K562 (cell line): ENCODE measurements around the gene CKS2. TPM values are rescaled to one million over a fixed set of nuclear protein-coding genes. Genes with fewer than 3 reads are reported as not detected.

ENCODE experiments used
- ARID2 ChIP-seq: fragments of 450-650 bp; IDR thresholded peaks from 2 replicates; pipeline ENCODE4 v1.6.1; 2017; ENCODE audit warnings: antibody characterized with exemption, mild to moderate bottlenecking
- ARID4B ChIP-seq: sonication (generic); formaldehyde crosslinking; IDR thresholded peaks from 2 replicates; pipeline ENCODE4 v1.8.0; 2022; ENCODE audit warnings: mild to moderate bottlenecking, missing genetic modification reagents
- CEBPG ChIP-seq, 3 experiments: fragments of 200-800 bp in 1 of 3; sonication (Bioruptor generic) in 1 of 3; sonication (generic) in 1 of 3; formaldehyde crosslinking in 1 of 3; IDR thresholded peaks in 2 of 3; conservative IDR thresholded peaks in 1 of 3; 2 replicates each; pipeline versions ENCODE4 v1.6.1 to v1.8.0; 2016 to 2022; ENCODE audit warnings: missing compliant biosample characterization in 2 of 3, missing genetic modification characterization in 2 of 3, mild to moderate bottlenecking in 1 of 3, missing genetic modification reagents in 1 of 3
- FOXA3 ChIP-seq, 2 experiments: fragments of 450-650 bp in 1 of 2; sonication (generic) in 1 of 2; formaldehyde crosslinking; IDR thresholded peaks in 1 of 2; conservative IDR thresholded peaks in 1 of 2; 2 replicates each; pipeline versions ENCODE4 v1.4.0 to v1.8.0; 2020 to 2022; ENCODE audit warnings: mild to moderate bottlenecking in 2 of 2, missing genetic modification reagents in 1 of 2
- NR2C2 ChIP-seq, 2 experiments: fragments of 200-800 bp in 1 of 2; sonication (Bioruptor generic) in 1 of 2; sonication (generic) in 1 of 2; formaldehyde crosslinking in 1 of 2; IDR thresholded peaks; 2 replicates each; pipeline versions ENCODE4 v1.6.1 to v1.8.0; 2016 to 2022; ENCODE audit warnings: mild to moderate bottlenecking in 1 of 2, missing compliant biosample characterization in 1 of 2, missing genetic modification characterization in 1 of 2, missing genetic modification reagents in 1 of 2
- REST ChIP-seq, 2 experiments: fragments of 450-650 bp; formaldehyde crosslinking in 1 of 2; IDR thresholded peaks; 2 replicates each; pipeline versions ENCODE4 v1.4.0 to v1.6.1; 2014 to 2020; ENCODE audit warnings: mild to moderate bottlenecking in 2 of 2, borderline replicate concordance in 1 of 2, low read depth in 1 of 2
- SLC30A9 ChIP-seq: fragments of 250-450 bp; sonication (Bioruptor Pico); IDR thresholded peaks from 2 replicates; pipeline ENCODE4 v1.8.0; 2022; ENCODE audit warnings: mild to moderate bottlenecking, moderate library complexity
- YBX1 ChIP-seq: fragments of 450-650 bp; IDR thresholded peaks from 2 replicates; pipeline ENCODE4 v1.7.1; 2016; ENCODE audit warnings: mild to moderate bottlenecking
- ZEB2 ChIP-seq: fragments of 450-650 bp; IDR thresholded peaks from 2 replicates; pipeline ENCODE4 v1.6.1; 2016
- ZNF764 ChIP-seq: fragments of 250-450 bp; sonication (Bioruptor Pico); IDR thresholded peaks from 2 replicates; pipeline ENCODE4 v1.4.0; 2020; ENCODE audit warnings: low read depth, mild to moderate bottlenecking, moderate library complexity
- polyA plus RNA-seq, 8 experiments: library from polyadenylated mRNA; depleted of rRNA in 4 of 8; stranded (reverse) in 5 of 8; unstranded in 3 of 8; fragments of >200 nt; fragmentation: Nextera tagmentation in 2 of 8; fragmentation: Illumina TruSeq in 1 of 8; extraction: Ambion mirVana in 2 of 8; extraction: Trizol in 1 of 8; gene quantifications; 2 replicates each; pipeline versions ENCODE4 v1.2.1 to v1.2.3, GENCODE V29; 2011 to 2014; ENCODE audit warnings: inconsistent platforms in 1 of 8, missing spikeins in 1 of 8
- total RNA-seq, 7 experiments: library from RNA; depleted of rRNA in 6 of 7; stranded (reverse); fragments of >200 nt in 6 of 7; fragmentation: Illumina TruSeq in 2 of 7; extraction: Trizol in 2 of 7; gene quantifications; 2 replicates each; pipeline versions ENCODE4 v1.2.1 to v1.2.3, GENCODE V29; 2011 to 2021; ENCODE audit warnings: low replicate concordance in 1 of 7

The CKS2 gene
- total and polyA plus RNA-seq, 9 of the 15 experiments (the other 6 are each of a cell fraction or from before 2014, with no cell fraction given), result 123 to 941 (median 321) TPM

GRCh38 chr9:89349607-89350006 lies 38.6 kb downstream of the CKS2 start (continued):
- TF ChIP-seq REST (IDR thresholded peaks at IDR 0.05; ENCODE audit: borderline replicate concordance) (no peak), REST (CRISPR knock-in tag; IDR thresholded peaks at IDR 0.05; ENCODE audit: low read depth) (no peak), ARID4B (CRISPR knock-in tag) (no peak), FOXA3 (CRISPR knock-in tag; conservative IDR thresholded peaks at IDR 0.05 in 1 of 2, IDR thresholded peaks at IDR 0.05 in 1 of 2) (no peak), SLC30A9 (CRISPR knock-in tag) (no peak), ZEB2 (no peak), YBX1 (no peak), ARID2 (no peak), NR2C2 (CRISPR knock-in tag; IDR thresholded peaks at IDR 0.05) (no peak), NR2C2 (tag; IDR thresholded peaks at IDR 0.05) (no peak), CEBPG (CRISPR knock-in tag; IDR thresholded peaks at IDR 0.05) (no peak), CEBPG (tag; conservative IDR thresholded peaks at IDR 0.05 in 1 of 2, IDR thresholded peaks at IDR 0.05 in 1 of 2) (no peak), ZNF764 (CRISPR knock-in tag) (no peak)
